Neural cell (in vitro differentiated cells): ENCODE measurements around the gene SGPP2. TPM values are rescaled to one million over a fixed set of nuclear protein-coding genes. Genes with fewer than 3 reads are reported as not detected.

ENCODE experiments used
- H2AFZ ChIP-seq: fragments of 200-600, 300-800 bp; sonication (generic), shearing (Covaris generic); 2 replicates; pipeline ENCODE4 v1.6.0; 2014; ENCODE audit warnings: low read depth, mild to moderate bottlenecking, antibody characterized with exemption, low read length, moderate library complexity
- H3F3A ChIP-seq: fragments of 200-600 bp; shearing (Covaris generic); 2 replicates; pipeline ENCODE4 v1.6.1; 2016; ENCODE audit warnings: mild to moderate bottlenecking, moderate library complexity, mixed read lengths, antibody characterized with exemption, low read length; ENCODE audit not compliant: insufficient read depth, poor library complexity, severe bottlenecking
- H3K27ac ChIP-seq: fragments of 200-600, 300-800 bp; sonication (generic), shearing (Covaris generic); 2 replicates; pipeline ENCODE4 v1.5.1; 2014; ENCODE audit warnings: mild to moderate bottlenecking, low read length, moderate library complexity
- H3K27me3 ChIP-seq: fragments of 300-800, 200-600 bp; sonication (generic), shearing (Covaris generic); 2 replicates; pipeline ENCODE4 v1.6.0; 2014; ENCODE audit warnings: mild to moderate bottlenecking, low read depth, low read length, moderate library complexity; ENCODE audit not compliant: insufficient read depth
- H3K36me3 ChIP-seq: fragments of 300-800, 200-600 bp; sonication (generic), shearing (Covaris generic); 2 replicates; pipeline ENCODE4 v1.5.1; 2014; ENCODE audit warnings: mild to moderate bottlenecking, antibody characterized with exemption, low read length, moderate library complexity; ENCODE audit not compliant: insufficient read depth
- H3K4me2 ChIP-seq: fragments of 300-800, 200-600 bp; sonication (generic), shearing (Covaris generic); 2 replicates; pipeline ENCODE4 v1.6.0; 2014; ENCODE audit warnings: mild to moderate bottlenecking, low read length
- H3K4me3 ChIP-seq: fragments of 300-800, 200-600 bp; sonication (generic), shearing (Covaris generic); 2 replicates; pipeline ENCODE4 v1.5.1; 2014; ENCODE audit warnings: mild to moderate bottlenecking, low read length, moderate library complexity
- H3K79me2 ChIP-seq: fragments of 200-600 bp; shearing (Covaris generic); replicated peaks from 2 replicates; pipeline ENCODE4 v1.6.0; 2014; ENCODE audit warnings: mild to moderate bottlenecking, low read length, moderate library complexity; ENCODE audit not compliant: insufficient read depth
- H3K9ac ChIP-seq: fragments of 300-800, 200-600 bp; sonication (generic), shearing (Covaris generic); 2 replicates; pipeline ENCODE4 v1.6.1; 2016; ENCODE audit warnings: mild to moderate bottlenecking, low read length, mixed read lengths
- H3K9me2 ChIP-seq: fragments of 200-600 bp; shearing (Covaris generic); 2 replicates; pipeline ENCODE4 v1.6.1; 2016; ENCODE audit warnings: mild to moderate bottlenecking, low read length, mixed read lengths; ENCODE audit not compliant: insufficient read depth
- H3K9me3 ChIP-seq: fragments of 200-600, 300-800 bp; sonication (generic), shearing (Covaris generic); 2 replicates; pipeline ENCODE4 v1.6.1; 2016; ENCODE audit warnings: mild to moderate bottlenecking, mixed run types, low read length, moderate library complexity, mixed read lengths
- H4K20me1 ChIP-seq: fragments of 200-600 bp; shearing (Covaris generic); 2 replicates; pipeline ENCODE4 v1.6.1; 2016; ENCODE audit warnings: mild to moderate bottlenecking, mixed run types; ENCODE audit not compliant: insufficient read depth
- CTCF ChIP-seq: fragments of 450-650 bp; IDR thresholded peaks from 2 replicates; pipeline ENCODE4 v1.5.1; 2014; ENCODE audit warnings: antibody characterized with exemption, mild to moderate bottlenecking, moderate library complexity; ENCODE audit not compliant: poor library complexity, severe bottlenecking
- EP300 ChIP-seq: fragments of 450-650 bp; conservative IDR thresholded peaks from 2 replicates; pipeline ENCODE4 v1.6.1; 2014; ENCODE audit warnings: antibody characterized with exemption, mild to moderate bottlenecking, moderate library complexity; ENCODE audit not compliant: poor library complexity, severe bottlenecking
- EZH2 ChIP-seq: fragments of 200-600, 300-800 bp; shearing (Covaris generic), sonication (generic); IDR thresholded peaks from 2 replicates; pipeline ENCODE4 v1.6.1; 2014; ENCODE audit warnings: antibody characterized with exemption, low read length, borderline replicate concordance, mild to moderate bottlenecking; ENCODE audit not compliant: insufficient read depth, poor library complexity, severe bottlenecking
- MXI1 ChIP-seq: fragments of 450-650 bp; conservative IDR thresholded peaks from 2 replicates; pipeline ENCODE4 v1.6.1; 2014; ENCODE audit warnings: antibody characterized with exemption, mild to moderate bottlenecking; ENCODE audit not compliant: poor library complexity, severe bottlenecking
- POLR2AphosphoS5 ChIP-seq: IDR thresholded peaks from 2 replicates; pipeline ENCODE4 v1.6.1; 2012
- RAD21 ChIP-seq: fragments of 450-650 bp; conservative IDR thresholded peaks from 2 replicates; pipeline ENCODE4 v1.6.1; 2014; ENCODE audit warnings: antibody characterized with exemption, mild to moderate bottlenecking, moderate library complexity
- REST ChIP-seq: IDR thresholded peaks from 2 replicates; pipeline ENCODE4 v1.6.1; 2012; ENCODE audit warnings: borderline replicate concordance
- SMC3 ChIP-seq: fragments of 450-650 bp; conservative IDR thresholded peaks from 2 replicates; pipeline ENCODE4 v1.6.1; 2014; ENCODE audit warnings: antibody characterized with exemption, mild to moderate bottlenecking, moderate library complexity; ENCODE audit not compliant: poor library complexity
- TAF1 ChIP-seq: IDR thresholded peaks from 2 replicates; pipeline ENCODE4 v1.6.1; 2012; ENCODE audit warnings: low read depth
- polyA plus RNA-seq: library from polyadenylated mRNA; depleted of rRNA; stranded (reverse); fragments of >200 nt; gene quantifications from 2 replicates; pipeline ENCODE4 v1.2.3, GENCODE V29; 2014

SGPP2 gene
- polyA plus RNA-seq, 1 donor from 2014 or later: 0.38 TPM

GRCh38 chr2:222459983-222460382 lies 35.6 kb downstream of the SGPP2 start:
- Histone ChIP-seq H3K4me2 (no peak overlapping the region), H3K4me3 (no peak overlapping the region), H3K9me3 (no peaks in the 10 kb centered on the region), H3K36me3 (no peaks in the 10 kb centered on the region), H4K20me1 (no peaks in the 10 kb centered on the region), H2AFZ (no peak overlapping the region), H3K9ac (no peak overlapping the region), H3K9me2 (no peaks in the 10 kb centered on the region), H3K27ac (no peak overlapping the region), H3K79me2 (no peaks in the 10 kb centered on the region), H3K27me3 (no peaks in the 10 kb centered on the region), H3F3A (no peaks in the 10 kb centered on the region)
- TF ChIP-seq SMC3 (no peak), RAD21 (no peak), MXI1 (no peak), EP300 (no peak), TAF1 (no peak), POLR2AphosphoS5 (no peak), EZH2 (no peak), CTCF (no peak), REST (no peak)

GRCh38 chr2:222465746-222466145 lies 41.4 kb downstream of the SGPP2 start:
- TF ChIP-seq TAF1 (no peak), RAD21 (no peak), EP300 (no peak), REST (no peak), MXI1 (no peak), POLR2AphosphoS5 (no peak), EZH2 (no peak), SMC3 (no peak), CTCF (no peak)
- Histone ChIP-seq H3K79me2 (no peaks in the 10 kb centered on the region), H3K9ac (no peak overlapping the region), H3K4me2 (no peak overlapping the region), H3K27me3 (no peaks in the 10 kb centered on the region), H4K20me1 (no peaks in the 10 kb centered on the region), H3K9me2 (no peaks in the 10 kb centered on the region), H3K4me3 (no peak overlapping the region), H2AFZ (no peak overlapping the region), H3F3A (no peaks in the 10 kb centered on the region), H3K27ac (no peak overlapping the region), H3K36me3 (no peaks in the 10 kb centered on the region), H3K9me3 (no peaks in the 10 kb centered on the region)
